Progenitor cell of endocrine pancreas (in vitro differentiated cells): ENCODE results near the gene MTMR12. TPM values are rescaled to one million over a fixed set of nuclear protein-coding genes. Genes with fewer than 3 reads are reported as not detected.

Experiments
- DNase-seq: peaks from one replicate; pipeline ENCODE4 v3.0.0; 2021; ENCODE audit warnings: low spot score; ENCODE audit not compliant: unreplicated experiment
- H3K27ac Mint-ChIP-seq: 2 replicates; pipeline ENCODE4 v1.8.0; 2021; ENCODE audit warnings: mild to moderate bottlenecking, moderate library complexity, mixed read lengths
- H3K27me3 Mint-ChIP-seq: 2 replicates; pipeline ENCODE4 v1.8.0; 2021; ENCODE audit warnings: mixed read lengths
- H3K36me3 Mint-ChIP-seq: 2 replicates; pipeline ENCODE4 v1.8.0; 2022; ENCODE audit warnings: mixed read lengths; ENCODE audit not compliant: insufficient read depth
- H3K4me1 Mint-ChIP-seq: 2 replicates; pipeline ENCODE4 v1.8.0; 2021; ENCODE audit warnings: low read depth, mixed read lengths
- H3K4me3 Mint-ChIP-seq: 2 replicates; pipeline ENCODE4 v1.8.0; 2021; ENCODE audit warnings: low read depth, mild to moderate bottlenecking, moderate library complexity, mixed read lengths
- H3K9me3 Mint-ChIP-seq: 2 replicates; pipeline ENCODE4 v1.8.0; 2021; ENCODE audit warnings: low read depth, mixed read lengths
- total RNA-seq: library from RNA; stranded (reverse); gene quantifications from 2 replicates; pipeline ENCODE4 v1.2.1, GENCODE V29; 2021
- TF ChIP-seq, protein P1 (sequence below): fragments of 200-600 bp; sonication (generic); IDR thresholded peaks from one replicate; pipeline ENCODE4 v1.5.0; 2021; ENCODE audit warnings: antibody characterized with exemption, mild to moderate bottlenecking; ENCODE audit not compliant: unreplicated experiment

The MTMR12 gene
- total RNA-seq, 1 donor from 2014 or later, result 30.6 TPM

GRCh38 chr5:32342656-32343055 is 29.9 kb upstream of the MTMR12 start:
- no peaks in the 10 kb centered on the region for H3K4me1 Mint-ChIP-seq
- H3K27me3 Mint-ChIP-seq, result no peaks in the 10 kb centered on the region
- H3K4me3 Mint-ChIP-seq, result no peak overlapping the region
- TF ChIP-seq, protein P1, sequence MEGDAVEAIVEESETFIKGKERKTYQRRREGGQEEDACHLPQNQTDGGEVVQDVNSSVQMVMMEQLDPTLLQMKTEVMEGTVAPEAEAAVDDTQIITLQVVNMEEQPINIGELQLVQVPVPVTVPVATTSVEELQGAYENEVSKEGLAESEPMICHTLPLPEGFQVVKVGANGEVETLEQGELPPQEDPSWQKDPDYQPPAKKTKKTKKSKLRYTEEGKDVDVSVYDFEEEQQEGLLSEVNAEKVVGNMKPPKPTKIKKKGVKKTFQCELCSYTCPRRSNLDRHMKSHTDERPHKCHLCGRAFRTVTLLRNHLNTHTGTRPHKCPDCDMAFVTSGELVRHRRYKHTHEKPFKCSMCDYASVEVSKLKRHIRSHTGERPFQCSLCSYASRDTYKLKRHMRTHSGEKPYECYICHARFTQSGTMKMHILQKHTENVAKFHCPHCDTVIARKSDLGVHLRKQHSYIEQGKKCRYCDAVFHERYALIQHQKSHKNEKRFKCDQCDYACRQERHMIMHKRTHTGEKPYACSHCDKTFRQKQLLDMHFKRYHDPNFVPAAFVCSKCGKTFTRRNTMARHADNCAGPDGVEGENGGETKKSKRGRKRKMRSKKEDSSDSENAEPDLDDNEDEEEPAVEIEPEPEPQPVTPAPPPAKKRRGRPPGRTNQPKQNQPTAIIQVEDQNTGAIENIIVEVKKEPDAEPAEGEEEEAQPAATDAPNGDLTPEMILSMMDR, result no peak
- no peak overlapping the region for H3K27ac Mint-ChIP-seq
- peaks cover 6% of the 10 kb centered on the region for H3K36me3 Mint-ChIP-seq
- peaks cover 33% of the 10 kb centered on the region for H3K9me3 Mint-ChIP-seq
- DNase-seq, result no peak

DNA sequence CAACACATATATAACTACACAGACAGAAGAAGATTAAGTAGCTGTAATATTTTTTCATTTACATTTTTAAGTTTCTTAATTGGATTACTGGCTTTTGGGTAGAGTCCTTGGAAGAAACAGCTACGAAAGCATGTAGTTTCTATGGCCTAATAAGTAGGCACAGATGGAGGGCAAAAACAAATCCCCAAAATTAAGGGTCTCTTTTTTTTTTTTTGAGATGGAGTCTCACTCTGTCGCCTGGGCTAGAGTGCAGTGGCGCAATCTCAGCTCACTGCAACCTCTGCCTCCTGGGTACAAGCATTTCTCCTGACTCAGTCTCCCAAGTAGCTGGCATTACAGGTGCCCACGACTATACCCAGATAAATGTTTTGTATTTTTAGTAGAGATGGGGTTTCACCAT is 27.1 kb upstream of the MTMR12 start:
- TF ChIP-seq, protein P1, result no peak
- Mint-ChIP-seq H3K9me3 (peaks cover 39% of the 10 kb centered on the region), H3K27me3 (no peaks in the 10 kb centered on the region), H3K4me3 (no peak overlapping the region), H3K36me3 (peaks cover 4% of the 10 kb centered on the region), H3K27ac (no peak overlapping the region), H3K4me1 (no peaks in the 10 kb centered on the region)
- DNase-seq, result no peak

- no peak for DNase-seq
- Mint-ChIP-seq H3K4me3 (no peak overlapping the region), H3K27ac (no peak overlapping the region), H3K27me3 (no peaks in the 10 kb centered on the region), H3K36me3 (peaks cover 6% of the 10 kb centered on the region), H3K9me3 (peaks cover 45% of the 10 kb centered on the region), H3K4me1 (no peaks in the 10 kb centered on the region)
- TF ChIP-seq, protein P1, result no peak
These were observed 26.5 kb upstream of the MTMR12 start for GRCh38 chr5:32339198-32339597.

DNA sequence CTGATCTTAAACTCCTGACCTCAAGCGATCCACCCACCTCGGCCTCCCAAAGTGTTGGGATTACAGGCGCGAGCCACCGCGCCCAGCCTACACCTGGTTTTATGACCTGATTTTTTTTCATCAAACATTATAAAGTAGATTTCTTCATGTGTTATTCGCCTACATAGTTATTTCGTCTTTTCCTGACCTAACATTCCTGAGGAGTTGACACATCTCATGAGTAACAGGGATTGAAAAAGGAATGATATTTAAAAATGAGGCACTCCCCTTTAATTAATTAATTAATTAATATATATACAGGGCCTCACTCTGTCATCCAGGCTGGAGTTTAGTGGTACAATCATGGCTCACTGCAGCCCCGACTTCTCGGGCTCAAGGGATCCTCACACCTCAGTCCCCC is 20.2 kb upstream of the MTMR12 start:
- H3K4me3 Mint-ChIP-seq, result no peak overlapping the region
- peaks cover 19% of the 10 kb centered on the region for H3K4me1 Mint-ChIP-seq
- H3K36me3 Mint-ChIP-seq, result peaks cover 1% of the 10 kb centered on the region
- TF ChIP-seq, protein P1, result no peak
- no peak overlapping the region for H3K27ac Mint-ChIP-seq
- H3K27me3 Mint-ChIP-seq, result no peaks in the 10 kb centered on the region
- DNase-seq, result no peak
- H3K9me3 Mint-ChIP-seq, result peaks cover 26% of the 10 kb centered on the region

- peaks cover 19% of the 10 kb centered on the region for H3K4me1 Mint-ChIP-seq
- DNase-seq, result no peak
- H3K27me3 Mint-ChIP-seq, result no peaks in the 10 kb centered on the region
- H3K27ac Mint-ChIP-seq, result no peak overlapping the region
- H3K9me3 Mint-ChIP-seq, result peaks cover 26% of the 10 kb centered on the region
- H3K4me3 Mint-ChIP-seq, result no peak overlapping the region
- peaks cover 1% of the 10 kb centered on the region for H3K36me3 Mint-ChIP-seq
- TF ChIP-seq, protein P1, result no peak
These were observed 19.6 kb upstream of the MTMR12 start for GRCh38 chr5:32332361-32332760.

- peaks cover 19% of the 10 kb centered on the region for H3K4me1 Mint-ChIP-seq
- DNase-seq, result no peak
- H3K9me3 Mint-ChIP-seq, result peaks cover 26% of the 10 kb centered on the region
- peak overlapping the region; percentile 4 for H3K4me3 Mint-ChIP-seq
- peaks cover 1% of the 10 kb centered on the region for H3K36me3 Mint-ChIP-seq
- no peaks in the 10 kb centered on the region for H3K27me3 Mint-ChIP-seq
- peak overlapping the region; percentile 95 for H3K27ac Mint-ChIP-seq
- TF ChIP-seq, protein P1, result no peak
These were observed 19.2 kb upstream of the MTMR12 start for GRCh38 chr5:32331935-32332274.
